ENCODE measurements around the gene NCK1.
"Not testable (repeated sequence)": the region's sequence is repeated elsewhere in the genome, so short reads cannot be mapped to it uniquely, and the experiment has no call there.

NCK1 gene

DNA sequence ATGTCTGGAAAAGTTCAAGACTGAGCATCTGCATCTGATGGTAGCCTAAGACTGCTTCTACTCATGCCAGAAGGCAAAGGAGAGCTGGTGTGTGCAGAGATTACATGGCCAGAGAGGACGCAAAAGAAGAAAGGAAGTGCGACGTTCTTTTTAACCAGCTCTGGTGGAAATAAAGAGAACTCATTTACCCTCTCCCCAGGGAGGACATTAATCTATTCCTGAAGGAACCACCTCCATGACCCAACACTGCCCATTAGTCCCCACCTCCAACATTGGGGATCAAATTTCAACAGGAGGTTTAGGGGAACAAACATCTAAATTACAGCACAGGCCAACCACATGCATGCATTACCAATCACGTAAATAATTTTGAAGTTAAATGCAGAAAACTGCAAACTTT, 1.5 kb upstream of the NCK1 start:
- in situ Hi-C loops (cut with MboI; ENCODE audit: low sequenced_read_pairs) = no loop called here

DNA sequence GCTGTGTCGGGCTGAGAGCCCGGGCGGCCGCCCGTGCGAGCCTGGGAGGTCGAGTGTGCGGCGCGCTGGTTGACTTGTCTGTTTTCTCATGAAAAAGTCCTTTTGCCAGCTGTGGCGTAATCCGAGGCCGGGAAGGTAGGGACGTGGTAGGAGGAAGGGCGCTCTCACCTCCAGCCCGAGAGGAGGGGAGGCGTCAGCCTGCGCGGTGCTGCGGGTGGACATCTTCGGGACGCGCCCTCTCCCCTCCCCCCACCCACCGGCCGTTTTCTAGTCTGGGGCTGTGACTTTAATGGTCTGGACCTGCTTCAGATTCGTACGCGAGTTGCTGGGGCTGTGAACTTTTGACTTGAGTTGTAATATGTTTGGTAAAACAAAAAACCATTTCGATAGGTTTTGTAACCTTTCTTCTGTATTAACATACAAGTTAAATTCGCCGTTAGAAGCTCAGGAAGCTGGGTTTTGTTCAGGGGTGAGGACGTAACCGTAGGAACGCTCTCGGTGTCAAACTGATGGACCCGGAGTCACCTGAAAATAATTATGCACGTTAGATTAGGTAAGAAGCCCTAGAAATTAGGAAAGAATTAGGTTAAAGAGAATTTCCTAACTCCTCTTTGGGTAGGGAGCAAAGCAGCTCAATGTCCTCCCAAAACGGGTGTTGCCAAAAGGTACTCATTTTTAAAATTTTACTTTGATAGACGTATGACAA, 762 bp downstream of the NCK1 start:
- in situ Hi-C loops (cut with MboI; ENCODE audit: low sequenced_read_pairs) = no loop called here

DNA sequence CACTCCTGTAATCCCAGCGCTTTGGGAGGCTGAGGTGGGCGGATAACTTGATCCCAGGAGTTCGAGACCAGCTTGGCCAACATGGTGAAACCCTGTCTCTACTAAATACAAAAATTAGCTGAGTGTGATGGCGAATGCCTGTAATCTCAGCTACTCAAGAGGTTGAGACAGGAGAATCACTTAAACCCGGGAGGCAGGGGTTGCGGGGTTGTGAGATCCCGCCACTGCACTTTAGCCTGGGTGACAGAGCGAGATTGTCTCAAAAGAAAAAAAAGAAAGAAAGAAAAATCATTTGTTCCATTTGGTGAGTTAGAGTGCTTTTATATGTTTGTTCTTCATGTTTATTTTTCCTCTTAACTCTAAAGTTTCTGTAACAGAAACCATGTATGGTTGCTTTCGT, 7.3 kb downstream of the NCK1 start:
- in situ Hi-C loops (cut with MboI; ENCODE audit: low sequenced_read_pairs) = no loop called here

DNA sequence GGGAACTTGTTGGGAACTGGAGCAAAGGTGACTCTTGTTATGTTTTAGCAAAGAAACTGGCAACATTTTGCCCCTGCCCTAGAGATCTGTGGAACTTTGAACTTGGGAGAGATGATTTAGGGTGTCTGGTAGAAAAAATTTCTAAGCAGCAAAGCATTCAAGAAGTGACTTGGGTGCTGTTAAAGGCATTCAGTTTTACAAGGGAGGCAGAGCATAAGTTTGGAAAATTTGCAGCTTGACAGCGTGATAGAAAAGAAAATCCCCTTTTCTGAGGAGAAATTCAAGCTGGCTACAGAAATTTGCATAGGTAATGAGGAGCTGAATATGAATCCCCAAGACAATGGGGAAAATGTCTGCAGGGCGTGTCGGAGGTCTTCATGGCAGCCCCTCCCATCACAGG, 10.2 kb downstream of the NCK1 start:
- in situ Hi-C loops (cut with MboI; ENCODE audit: low sequenced_read_pairs) = not testable (repeated sequence)

DNA sequence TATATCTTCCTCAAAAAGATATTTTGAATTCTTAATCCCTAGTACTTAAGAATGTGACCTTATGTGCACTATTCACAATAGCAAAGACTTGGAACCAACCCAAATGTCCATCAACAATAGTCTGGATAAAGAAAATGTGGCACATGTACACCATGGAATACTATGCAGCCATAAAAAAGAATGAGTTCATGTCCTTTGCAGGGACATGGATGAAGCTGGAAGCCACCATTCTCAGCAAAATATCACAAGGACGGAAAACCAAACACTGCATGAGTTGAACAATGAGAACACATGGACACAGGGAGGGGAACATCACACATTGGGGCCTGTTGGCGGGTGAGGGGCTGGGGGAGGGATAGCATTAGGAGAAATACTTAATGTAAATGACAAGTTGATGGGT, 17.5 kb downstream of the NCK1 start:
- in situ Hi-C loops (cut with MboI; ENCODE audit: low sequenced_read_pairs) = not testable (repeated sequence)

DNA sequence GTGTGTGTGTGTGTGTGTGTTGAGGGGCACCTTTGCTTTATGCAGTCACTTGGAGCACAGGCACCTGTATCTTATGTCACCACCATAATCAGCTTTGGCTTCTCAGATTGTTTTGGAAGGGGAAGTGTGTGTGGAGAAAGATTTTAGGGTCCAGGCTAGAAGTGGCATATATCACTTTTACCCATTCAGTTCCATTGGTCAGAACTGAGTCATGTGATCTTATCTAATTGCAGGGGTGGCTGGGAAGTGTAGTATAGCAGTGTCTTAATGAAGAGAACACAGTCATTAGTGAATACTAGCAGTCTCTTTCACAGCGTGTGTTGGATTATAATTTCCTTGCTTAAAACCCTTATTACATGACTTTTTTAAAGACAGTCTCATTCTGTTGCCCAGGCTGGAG, 20.6 kb downstream of the NCK1 start:
- in situ Hi-C loops (cut with MboI; ENCODE audit: low sequenced_read_pairs) = no loop called here

DNA sequence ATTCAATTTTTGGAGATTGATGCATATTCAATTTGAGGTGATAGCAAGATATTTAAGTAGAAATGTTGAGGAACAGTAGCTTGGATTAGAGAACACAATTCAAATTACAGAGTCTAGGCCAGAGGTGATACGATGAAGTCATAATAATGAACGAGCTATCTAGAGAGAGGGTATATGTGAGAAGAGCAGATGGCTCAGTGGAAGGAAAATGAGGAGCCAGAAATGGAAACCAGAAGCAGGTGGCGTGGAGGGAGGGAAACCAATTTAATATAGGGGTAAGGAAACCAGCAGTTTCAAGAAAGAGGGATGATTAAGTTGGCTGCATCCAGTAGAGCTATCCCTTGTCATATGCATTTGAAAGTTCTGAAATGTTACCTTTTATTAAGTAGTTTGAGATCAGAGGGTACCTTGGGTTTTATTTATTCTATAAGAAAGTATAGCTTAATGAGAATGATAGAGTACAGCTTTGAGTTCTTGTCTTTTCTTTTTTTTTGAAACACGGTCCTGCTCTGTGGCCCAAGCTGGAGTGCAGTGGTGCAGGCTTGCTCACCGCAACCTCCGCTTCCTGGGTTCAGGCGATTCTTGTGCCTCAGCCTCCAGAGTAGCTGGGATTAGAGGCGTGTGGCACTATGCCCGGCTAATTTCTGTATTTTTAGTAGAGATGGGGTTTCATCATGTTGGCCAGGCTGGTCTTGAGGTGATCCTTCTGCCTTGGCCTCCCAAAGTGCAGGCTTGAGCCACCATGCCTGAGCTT, 22.1 kb downstream of the NCK1 start:
- in situ Hi-C loops (cut with MboI; ENCODE audit: low sequenced_read_pairs) = no loop called here

DNA sequence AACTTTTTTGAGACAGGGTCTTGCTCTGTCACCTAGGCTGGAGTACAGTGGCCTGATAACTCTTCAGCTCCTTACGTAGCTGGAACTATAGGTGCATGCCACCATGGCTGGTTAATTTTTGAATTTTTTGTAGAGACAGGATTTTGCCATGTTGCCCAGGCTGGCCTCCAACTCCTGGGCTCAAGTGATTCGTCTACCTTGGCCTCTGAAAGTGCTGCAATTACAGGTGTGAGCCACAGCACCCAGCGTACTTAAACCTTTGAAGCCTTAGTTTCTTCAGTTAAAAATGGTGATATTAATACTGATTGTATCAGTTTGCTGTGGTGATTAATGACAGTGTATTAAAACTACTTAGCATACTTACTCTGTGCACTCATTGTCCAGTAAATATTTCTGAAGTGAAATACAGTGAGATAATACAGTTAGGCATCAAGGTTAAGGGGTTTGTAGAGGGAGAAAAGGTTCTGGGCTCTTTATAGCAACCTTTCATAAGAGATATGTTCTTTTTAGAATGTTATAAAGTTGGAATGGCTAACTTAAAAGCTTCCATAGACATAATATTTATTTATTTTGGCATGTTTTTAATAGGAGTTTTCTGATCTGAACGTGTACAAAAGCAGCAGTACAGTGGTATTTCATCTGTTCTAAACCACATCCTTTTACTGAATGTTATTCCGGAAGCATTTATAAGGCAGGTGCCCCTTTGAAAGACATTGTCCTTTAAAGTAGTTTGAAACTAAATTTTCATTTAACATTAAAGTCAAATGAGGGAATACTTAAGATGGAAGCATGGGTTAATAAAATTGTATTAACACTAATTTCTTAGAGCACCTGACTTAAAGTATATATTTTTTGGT, 23.6 kb downstream of the NCK1 start:
- in situ Hi-C loops (cut with MboI; ENCODE audit: low sequenced_read_pairs) = no loop called here

DNA sequence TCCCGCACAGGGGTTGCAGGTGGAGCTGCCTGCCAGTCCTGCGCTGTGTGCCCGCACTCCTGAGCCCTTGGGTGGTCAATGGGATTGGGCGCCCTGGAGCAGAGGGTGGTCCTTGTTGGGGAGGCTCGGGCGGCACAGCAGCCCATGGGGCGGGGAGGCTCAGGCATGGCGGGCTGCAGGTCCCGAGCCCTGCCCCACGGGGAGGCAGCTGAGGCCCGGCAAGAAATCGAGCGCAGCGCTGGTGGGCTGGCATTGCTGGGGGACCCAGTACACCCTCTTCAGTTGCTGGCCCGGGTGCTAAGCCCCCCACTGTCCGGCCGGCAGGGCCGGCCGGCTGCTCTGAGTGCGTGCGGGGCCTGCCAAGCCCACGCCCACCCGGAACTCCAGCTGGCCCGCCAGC, 27.9 kb downstream of the NCK1 start:
- in situ Hi-C loops (cut with MboI; ENCODE audit: low sequenced_read_pairs) = no loop called here

DNA sequence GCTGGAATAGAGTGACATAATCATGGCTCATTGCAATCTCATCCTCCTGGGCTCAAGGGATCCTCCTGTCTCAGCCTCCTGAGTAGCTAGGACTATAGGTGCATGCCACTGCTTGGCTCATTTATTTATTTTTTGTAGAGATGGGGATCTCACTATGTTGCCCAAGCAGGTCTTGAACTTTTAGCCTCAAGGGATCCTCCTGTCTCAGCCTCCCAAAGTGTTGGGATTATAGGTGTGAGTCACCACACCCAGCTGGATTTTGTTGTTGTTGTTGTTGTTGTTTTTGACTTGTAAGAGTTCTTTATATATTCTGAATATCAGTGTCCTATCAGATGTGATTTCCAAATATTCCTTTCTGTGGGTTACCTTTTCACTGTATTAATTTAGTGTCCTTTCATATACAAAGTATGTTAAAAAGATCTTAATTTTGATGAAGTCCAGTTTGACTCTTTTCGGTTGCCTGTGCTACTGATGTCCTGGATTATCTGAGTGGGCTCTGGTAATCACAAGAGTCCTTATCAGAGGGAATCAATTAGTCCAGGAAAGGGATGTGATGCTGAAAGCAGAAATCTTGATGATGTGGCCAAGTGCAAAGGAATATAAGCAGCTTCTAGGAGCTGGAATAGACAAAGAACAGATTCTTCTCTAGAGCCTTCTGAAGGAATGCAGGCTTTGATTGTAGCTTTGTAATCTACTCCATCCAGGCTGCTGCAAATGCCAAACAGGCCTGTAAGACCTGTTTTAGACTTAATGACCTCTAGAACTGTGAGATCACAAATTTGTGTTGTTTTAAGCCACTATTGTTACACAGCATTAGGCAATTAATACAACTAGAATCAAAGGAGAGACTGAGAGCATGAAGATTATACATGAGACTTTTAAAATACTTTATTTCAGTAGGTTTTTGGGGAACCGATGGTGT, 30.2 kb downstream of the NCK1 start:
- in situ Hi-C loops (cut with MboI; ENCODE audit: low sequenced_read_pairs) = no loop called here

DNA sequence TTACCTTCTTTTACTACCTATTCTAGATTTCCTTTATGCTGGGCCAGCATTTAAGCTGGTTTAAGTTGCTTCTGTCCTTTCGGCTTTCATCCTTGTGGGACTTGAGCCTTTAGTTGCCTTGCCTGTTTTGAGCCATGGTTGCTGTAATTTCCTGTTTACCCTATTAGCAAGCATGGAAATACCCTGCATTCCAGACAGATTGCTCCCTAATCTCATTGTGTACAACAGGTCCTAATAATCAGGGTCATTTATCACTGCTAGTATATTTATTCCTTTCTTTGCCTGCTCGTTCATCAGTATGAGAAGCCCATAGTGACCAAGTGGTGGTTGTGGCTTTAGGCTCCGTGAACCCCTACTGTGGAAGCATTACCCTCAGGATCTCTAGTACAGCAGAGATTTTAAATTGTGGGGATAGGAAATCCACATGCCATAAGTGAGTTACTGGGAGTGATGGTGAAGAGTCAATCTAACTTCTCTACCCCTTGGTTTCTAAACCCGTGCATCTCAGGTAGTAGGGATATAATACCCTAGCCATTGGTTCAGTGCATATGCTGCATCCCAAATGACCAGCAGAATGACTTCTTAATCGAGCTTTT, 31.9 kb downstream of the NCK1 start:
- in situ Hi-C loops (cut with MboI; ENCODE audit: low sequenced_read_pairs) = no loop called here

DNA sequence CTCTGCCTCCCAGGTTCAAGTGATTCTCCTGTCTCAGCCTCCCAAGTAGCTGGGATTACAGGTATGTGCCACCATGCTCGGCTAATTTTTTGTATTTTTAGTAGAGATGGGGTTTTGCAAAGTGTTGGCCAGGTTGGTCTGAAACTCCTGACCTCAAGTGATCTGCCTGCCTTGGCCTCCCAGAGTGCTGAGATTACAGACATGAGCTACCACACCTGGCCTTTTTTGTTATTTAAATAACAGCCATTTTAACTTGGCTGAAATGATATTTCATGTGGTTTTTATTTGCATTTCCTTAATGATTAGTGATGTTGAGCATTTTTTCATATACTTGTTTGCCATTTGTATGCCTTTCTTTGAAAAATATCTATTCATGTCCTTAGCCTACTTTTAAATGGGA, 35.2 kb downstream of the NCK1 start:
- in situ Hi-C loops (cut with MboI; ENCODE audit: low sequenced_read_pairs) = not testable (repeated sequence)

DNA sequence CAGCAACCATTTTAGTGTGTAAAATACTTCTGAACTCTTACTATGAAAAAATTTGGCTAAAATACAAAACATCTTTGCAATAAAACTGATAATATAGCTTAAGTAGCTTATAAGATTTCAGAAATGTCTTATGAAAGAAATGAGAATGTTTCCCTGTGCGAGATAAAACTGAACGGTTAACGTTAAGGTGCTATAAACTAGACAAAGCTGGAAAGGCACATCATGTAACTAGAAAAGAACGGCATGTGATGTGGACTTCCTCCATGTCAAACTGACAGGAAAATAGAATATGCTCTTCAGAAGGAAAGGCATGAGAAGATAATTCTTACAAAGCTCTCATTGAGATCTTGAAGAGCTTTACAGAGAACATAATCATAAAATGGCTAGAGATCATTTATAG, 36.5 kb downstream of the NCK1 start:
- in situ Hi-C loops (cut with MboI; ENCODE audit: low sequenced_read_pairs) = no loop called here

DNA sequence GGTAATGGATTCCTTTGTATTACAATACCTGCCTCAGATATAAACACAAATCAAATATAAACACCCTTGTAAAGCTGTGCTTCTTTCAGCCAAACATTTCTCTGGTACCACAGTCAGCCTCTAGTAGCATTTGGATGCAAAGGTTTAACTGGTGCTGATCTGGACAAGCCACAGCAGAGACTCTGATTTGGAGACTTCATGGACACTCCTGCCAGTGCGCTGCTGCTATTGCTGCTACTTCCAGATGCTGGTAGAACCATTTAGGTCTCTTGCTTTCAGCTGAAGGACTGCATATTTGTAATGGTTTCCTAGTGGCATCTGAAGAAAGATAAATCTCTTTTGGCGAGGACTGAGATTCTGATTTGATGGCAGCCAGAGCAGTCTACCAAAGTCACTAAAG, 36.9 kb downstream of the NCK1 start:
- in situ Hi-C loops (cut with MboI; ENCODE audit: low sequenced_read_pairs) = no loop called here

DNA sequence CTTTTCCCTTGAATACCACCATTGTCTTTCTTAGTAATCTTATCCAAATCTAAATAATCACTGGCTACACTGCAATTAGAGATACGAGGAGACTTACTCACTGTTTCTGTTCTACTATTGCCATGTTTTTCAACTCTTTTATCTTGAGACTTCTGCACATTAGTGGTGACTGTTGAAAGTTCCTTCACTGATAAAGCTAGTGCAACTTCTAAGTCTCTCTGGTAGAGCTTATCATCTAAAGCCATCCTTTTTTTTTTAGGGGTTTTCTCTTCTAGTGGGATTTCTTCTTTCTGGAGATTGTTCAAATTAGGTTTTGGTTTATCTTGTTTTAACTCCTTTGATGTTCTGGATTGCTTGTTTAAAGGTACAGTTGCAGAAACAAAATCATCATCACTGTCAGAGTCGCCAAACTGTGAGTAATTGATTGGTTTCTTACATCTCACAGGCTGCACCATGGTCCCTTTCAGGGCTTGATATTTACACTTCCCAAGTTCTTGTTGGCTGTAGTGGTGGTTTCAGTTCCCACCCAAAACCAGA, 37.7 kb downstream of the NCK1 start:
- in situ Hi-C loops (cut with MboI; ENCODE audit: low sequenced_read_pairs) = no loop called here

DNA sequence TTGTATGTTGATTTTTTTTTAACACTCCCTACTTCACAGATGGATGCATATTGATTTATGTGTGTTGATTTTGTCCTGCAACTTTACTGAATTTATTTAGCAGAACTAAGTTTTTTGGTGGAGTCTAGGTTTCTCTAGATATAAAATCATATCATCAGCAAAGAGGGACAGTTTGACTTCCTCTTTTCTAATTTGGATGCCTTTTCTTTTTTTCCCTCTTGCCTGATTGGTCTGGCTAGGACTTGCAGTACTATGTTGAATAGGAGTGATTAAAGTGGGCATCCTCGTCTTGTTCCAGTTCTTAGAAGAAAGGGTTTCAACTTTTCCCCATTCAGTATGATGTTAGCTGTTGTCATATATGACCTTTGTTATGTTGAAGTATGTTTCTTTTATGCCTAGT, 38.7 kb downstream of the NCK1 start:
- in situ Hi-C loops (cut with MboI; ENCODE audit: low sequenced_read_pairs) = not testable (repeated sequence)

DNA sequence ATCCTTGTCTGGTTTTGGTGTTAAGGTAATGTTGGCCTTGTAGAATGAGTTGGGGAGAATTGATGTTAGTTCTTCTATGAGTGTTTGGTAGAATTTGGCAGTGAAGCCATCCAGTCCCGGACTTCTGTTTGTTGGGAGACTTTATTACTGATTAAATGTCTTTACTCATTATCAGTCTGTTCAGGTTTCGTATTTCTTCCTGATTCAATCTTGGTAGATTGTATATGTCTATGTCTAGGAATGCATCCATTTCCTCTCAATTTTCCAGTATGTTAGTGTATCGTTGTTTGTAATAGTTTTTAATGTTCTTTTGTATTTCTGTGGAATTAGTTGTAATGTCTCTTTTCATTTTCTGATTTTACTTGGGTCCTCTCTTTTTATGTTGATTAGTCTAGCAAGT, 39.4 kb downstream of the NCK1 start:
- in situ Hi-C loops (cut with MboI; ENCODE audit: low sequenced_read_pairs) = no loop called here

DNA sequence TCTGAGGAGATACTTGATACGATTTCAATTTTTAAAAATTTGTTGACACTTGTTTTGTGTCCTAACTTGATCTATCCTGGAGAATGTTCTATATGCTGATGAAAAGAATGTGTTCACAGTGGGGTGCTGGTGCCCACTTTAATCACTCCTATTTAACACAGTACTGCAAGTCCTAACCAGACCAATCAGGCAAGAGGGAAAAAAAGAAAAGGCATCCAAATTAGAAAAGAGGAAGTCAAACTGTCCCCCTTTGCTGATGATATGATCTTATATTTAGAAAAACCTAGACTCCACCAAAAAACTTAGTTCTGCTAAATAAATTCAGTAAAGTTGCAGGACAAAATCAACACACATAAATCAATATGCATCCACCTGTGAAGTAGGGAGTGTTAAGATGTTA, 40.5 kb downstream of the NCK1 start:
- in situ Hi-C loops (cut with MboI; ENCODE audit: low sequenced_read_pairs) = not testable (repeated sequence)

DNA sequence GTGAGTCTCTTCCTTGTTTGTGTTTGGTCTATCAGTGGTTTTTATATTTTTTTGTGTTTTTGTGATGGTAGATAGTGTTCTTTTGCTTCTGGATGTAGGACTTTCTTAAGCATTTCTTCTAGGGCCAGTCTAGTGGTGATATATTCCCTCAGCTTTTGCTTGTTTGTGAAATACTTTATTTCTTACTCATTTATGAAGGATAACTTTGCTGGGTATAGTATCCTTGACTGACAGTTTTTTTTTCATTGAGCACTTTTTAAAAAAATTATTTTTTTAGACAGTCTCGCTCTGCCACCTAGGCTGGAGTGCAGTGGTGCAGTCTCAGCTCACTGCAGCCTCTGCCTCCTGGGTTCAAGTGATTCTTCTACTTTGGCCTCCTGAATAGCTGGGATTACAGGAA, 41.9 kb downstream of the NCK1 start:
- in situ Hi-C loops (cut with MboI; ENCODE audit: low sequenced_read_pairs) = no loop called here

DNA sequence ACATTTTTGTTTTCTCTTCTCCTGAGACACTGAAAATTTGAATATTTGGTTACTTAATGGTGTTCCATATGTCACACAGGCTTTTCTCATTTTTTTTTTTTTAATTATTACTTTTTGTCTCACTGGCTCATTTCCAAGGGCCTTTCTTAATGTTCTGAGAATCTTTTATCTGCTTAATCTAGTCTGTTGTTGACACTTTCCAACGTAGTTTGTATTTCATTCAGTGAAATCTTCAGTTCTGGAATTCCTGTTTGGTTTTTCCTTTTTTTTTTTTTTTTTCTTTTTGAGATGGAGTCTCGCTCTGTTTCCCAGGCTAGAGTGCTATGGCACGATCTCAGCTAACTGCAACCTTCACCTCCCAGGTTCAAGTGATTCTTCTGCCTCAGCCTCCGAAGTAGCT, 42.7 kb downstream of the NCK1 start:
- in situ Hi-C loops (cut with MboI; ENCODE audit: low sequenced_read_pairs) = no loop called here

Measured in HL-60/S4 treated with retinoic acid at 250 ng/mL for 4 days and 3 days (cell line).